Endometrial microvascular endothelial cells (primary cell): ENCODE results near the gene IFNG-AS1. TPM values are rescaled to one million over a fixed set of nuclear protein-coding genes. Genes with fewer than 3 reads are reported as not detected.

Experiments
- total RNA-seq: library from RNA; depleted of rRNA; stranded (reverse); fragments of >200 nt; gene quantifications from one replicate; pipeline ENCODE4 v1.2.3, GENCODE V29; 2015; ENCODE audit errors: inconsistent ontology term

Gene IFNG-AS1
- total RNA-seq, 1 donor from 2014 or later: not detected

Other genes with a start within 250 kb of the IFNG-AS1 start
- gene IFNG, start 170.3 kb downstream of the IFNG-AS1 start, total RNA-seq: not detected
- not detected for gene IL26, start 236.4 kb downstream of the IFNG-AS1 start, total RNA-seq